ENCODE data around the gene RASGEF1C.

DNA sequence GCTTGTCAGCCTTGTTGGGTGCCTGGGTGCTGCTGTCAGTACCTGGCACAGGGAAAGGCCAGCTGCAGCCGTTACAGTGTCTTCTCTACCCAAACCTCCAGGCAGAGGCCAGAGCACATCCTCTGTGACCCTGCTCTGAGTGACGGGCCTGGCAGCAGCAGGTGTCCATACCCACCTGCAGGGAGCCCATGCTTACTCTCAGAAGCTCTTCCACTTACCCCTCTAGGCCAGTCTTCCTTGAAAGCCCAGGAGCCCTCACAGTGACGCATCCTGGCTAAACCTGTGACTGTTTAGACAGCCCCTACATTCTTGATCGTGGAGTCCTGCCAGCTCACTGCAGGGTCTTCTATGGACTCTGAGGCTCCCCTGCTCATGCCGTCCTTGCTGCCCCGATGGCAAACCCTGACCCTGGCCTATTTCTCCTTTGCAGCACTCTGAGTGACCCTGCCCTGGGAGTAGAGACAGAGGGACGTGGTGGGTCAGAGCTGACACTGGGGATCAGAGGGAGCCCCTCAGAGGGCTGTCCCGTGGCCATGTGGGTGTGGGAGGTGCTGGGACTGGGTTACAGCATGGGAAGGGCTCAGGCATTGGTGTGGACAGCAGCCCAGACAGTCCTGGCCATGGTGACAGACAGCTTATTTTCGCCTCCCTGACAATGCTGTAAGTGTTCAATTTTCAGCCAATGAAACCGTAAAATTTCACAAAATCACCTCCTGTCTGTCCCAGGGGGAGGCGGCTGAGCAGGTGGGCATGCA is 69.9 kb downstream of the RASGEF1C start:
- TF ChIP-seq, protein P1, sequence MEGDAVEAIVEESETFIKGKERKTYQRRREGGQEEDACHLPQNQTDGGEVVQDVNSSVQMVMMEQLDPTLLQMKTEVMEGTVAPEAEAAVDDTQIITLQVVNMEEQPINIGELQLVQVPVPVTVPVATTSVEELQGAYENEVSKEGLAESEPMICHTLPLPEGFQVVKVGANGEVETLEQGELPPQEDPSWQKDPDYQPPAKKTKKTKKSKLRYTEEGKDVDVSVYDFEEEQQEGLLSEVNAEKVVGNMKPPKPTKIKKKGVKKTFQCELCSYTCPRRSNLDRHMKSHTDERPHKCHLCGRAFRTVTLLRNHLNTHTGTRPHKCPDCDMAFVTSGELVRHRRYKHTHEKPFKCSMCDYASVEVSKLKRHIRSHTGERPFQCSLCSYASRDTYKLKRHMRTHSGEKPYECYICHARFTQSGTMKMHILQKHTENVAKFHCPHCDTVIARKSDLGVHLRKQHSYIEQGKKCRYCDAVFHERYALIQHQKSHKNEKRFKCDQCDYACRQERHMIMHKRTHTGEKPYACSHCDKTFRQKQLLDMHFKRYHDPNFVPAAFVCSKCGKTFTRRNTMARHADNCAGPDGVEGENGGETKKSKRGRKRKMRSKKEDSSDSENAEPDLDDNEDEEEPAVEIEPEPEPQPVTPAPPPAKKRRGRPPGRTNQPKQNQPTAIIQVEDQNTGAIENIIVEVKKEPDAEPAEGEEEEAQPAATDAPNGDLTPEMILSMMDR (IDR thresholded peaks at IDR 0.05) = no peak
- TF ChIP-seq POLR2A (IDR thresholded peaks at IDR 0.05) (no peak), POLR2AphosphoS5 (IDR thresholded peaks at IDR 0.05) (no peak), EP300 (IDR thresholded peaks at IDR 0.05) (no peak)
